Inferior parietal cortex (tissue), 1 donor: ENCODE measurements around the gene PRDX5.

Experiments
- DNase-seq: peaks from one replicate; pipeline ENCODE4 v3.0.0-alpha.2; 2016; ENCODE audit errors: extremely low spot score

The PRDX5 gene

DNA sequence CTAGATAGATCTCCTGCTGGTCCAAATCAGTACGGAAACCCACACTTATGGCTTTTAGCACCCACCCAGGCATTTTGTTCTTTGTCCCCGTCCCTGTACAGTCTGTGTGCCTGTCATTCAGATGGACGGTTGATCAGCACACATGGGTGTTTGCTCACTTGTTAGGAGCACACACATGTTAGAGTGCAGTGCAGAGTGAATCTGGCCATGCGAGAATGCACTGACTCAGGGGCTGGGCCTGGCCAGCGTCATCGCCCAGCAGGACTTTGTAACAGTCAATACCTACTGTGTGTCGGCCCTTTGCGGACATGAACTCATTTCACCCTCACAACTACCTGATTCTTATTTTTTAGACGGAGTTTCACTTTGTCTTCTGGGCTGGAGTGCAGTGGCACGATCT is 44.4 kb downstream of the PRDX5 start:
- no peak for DNase-seq

GRCh38 chr11:64364435-64364834 is 46.5 kb downstream of the PRDX5 start:
- no peak for DNase-seq

- DNase-seq, result no peak
Observed at GRCh38 chr11:64364911-64365310, 47.0 kb downstream of the PRDX5 start.

GRCh38 chr11:64366751-64367150 is 48.8 kb downstream of the PRDX5 start:
- DNase-seq, result no peak

DNA sequence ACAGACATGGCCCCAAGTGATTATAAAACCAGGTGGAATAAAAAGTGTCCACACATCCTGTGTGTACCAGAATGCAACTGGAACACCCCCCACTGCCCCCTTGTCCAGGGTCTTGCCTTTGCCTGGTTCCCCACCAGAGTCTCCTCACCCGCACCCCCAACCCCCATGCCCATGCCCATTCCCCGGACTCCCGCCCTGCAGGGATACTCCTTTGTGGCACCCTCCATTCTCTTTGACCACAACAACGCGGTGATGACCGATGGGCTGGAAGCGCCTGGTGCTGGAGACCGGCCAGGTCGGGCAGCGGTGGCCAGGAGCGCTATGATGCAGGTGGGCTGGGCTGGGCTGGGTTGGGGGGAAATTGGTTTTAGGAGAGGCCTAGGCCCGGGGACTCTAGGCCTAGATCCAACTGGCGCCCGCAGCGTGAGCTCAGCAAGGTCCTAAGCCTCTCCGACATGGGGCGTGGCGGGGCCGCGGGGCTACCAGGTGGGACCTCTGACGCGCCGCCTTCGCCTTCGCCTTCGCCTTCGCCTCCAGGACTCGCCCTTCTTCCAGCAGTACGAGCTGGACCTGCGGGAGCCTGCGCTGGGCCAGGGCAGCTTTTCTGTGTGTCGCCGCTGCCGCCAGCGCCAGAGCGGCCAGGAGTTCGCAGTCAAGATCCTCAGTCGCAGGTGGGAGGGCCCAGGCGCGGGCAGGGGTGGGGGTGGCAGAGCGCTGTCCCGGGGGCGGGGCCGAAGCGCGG is 50.2 kb downstream of the PRDX5 start:
- DNase-seq, result no peak

DNA sequence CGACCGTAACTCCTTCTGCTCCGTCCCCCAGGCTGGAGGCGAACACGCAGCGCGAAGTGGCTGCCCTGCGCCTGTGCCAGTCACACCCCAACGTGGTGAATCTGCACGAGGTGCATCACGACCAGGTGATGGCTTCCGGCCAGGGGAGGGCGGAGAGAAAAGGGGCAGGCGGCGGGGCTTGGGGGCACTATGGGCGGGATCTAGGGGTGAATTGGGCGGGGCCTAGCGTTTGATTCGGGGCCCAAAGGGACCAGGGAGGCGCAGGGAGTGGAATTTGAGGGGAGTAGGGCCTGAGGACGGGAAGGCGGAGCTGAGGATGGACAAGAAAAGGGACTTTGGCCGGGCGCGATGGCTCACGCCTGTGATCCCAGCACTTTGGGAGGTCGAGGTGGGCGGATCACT is 50.8 kb downstream of the PRDX5 start:
- DNase-seq, result no peak

DNA sequence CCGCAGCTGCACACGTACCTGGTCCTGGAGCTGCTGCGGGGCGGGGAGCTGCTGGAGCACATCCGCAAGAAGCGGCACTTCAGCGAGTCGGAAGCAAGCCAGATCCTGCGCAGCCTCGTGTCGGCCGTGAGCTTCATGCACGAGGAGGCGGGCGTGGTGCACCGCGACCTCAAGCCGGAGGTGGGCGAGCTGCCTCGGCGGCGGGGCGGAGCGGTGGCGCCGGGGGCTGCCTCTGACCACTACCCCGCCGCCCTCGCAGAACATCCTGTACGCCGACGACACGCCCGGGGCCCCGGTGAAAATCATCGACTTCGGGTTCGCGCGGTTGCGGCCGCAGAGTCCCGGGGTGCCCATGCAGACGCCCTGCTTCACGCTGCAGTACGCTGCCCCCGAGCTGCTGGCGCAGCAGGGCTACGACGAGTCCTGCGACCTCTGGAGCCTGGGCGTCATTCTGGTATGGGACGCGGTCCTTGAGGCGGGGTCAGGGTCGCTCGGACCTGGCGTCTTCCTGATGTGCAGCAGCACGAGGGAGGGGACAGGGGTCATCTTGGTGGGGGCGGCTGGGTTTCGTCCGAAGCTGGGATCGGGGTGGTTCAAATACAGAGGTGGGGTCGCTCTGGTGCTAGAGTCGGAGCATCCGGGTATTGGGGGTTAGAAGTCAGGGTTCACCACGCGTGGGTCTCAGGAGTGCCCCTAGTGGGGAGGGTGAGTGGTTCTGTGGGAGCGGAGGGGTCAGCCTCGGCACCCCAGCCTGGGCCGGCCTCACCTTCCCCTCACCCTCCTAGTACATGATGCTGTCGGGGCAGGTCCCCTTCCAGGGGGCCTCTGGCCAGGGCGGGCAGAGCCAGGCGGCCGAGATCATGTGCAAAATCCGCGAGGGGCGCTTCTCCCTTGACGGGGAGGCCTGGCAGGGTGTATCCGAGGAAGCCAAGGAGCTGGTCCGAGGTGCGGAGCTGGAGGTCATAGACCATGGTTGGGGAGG is 51.8 kb downstream of the PRDX5 start:
- no peak for DNase-seq

GRCh38 chr11:64371201-64371600 is 53.3 kb downstream of the PRDX5 start:
- DNase-seq, result no peak
